ENCODE data around the gene PPP1R12B. TPM values are rescaled to one million over a fixed set of nuclear protein-coding genes. Genes with fewer than 3 reads are reported as not detected.

The PPP1R12B gene
- total and polyA plus RNA-seq, 4 donors: 4.0 to 31.6 (median 9.7) TPM

DNA sequence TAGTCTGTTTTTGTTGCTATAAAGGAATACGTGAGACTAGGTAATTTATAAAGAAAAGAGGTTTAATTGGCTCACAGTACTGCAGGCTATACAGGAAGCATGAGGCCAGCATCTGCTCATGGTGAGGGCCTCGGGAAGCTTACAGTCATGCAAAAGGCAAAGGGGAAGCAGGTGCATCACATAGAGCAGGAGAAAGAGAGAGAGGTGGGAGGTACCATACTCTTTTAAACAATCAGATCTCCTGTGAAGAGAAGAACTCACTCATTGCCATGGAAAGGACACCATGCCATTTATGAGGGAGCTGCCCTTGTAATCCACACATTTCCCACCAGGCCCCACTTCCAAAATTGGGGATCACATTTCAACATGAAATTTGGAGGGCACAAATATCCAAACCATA lies 12.7 kb downstream of the PPP1R12B start (continued):
- TF ChIP-seq, protein P1, sequence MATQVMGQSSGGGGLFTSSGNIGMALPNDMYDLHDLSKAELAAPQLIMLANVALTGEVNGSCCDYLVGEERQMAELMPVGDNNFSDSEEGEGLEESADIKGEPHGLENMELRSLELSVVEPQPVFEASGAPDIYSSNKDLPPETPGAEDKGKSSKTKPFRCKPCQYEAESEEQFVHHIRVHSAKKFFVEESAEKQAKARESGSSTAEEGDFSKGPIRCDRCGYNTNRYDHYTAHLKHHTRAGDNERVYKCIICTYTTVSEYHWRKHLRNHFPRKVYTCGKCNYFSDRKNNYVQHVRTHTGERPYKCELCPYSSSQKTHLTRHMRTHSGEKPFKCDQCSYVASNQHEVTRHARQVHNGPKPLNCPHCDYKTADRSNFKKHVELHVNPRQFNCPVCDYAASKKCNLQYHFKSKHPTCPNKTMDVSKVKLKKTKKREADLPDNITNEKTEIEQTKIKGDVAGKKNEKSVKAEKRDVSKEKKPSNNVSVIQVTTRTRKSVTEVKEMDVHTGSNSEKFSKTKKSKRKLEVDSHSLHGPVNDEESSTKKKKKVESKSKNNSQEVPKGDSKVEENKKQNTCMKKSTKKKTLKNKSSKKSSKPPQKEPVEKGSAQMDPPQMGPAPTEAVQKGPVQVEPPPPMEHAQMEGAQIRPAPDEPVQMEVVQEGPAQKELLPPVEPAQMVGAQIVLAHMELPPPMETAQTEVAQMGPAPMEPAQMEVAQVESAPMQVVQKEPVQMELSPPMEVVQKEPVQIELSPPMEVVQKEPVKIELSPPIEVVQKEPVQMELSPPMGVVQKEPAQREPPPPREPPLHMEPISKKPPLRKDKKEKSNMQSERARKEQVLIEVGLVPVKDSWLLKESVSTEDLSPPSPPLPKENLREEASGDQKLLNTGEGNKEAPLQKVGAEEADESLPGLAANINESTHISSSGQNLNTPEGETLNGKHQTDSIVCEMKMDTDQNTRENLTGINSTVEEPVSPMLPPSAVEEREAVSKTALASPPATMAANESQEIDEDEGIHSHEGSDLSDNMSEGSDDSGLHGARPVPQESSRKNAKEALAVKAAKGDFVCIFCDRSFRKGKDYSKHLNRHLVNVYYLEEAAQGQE (IDR thresholded peaks at IDR 0.05): no peak
- no peak for TF ChIP-seq GABPA (IDR thresholded peaks at IDR 0.05 in 1 of 2, conservative IDR thresholded peaks at IDR 0.05 in 1 of 2)
- no peak for TF ChIP-seq ATF3 (IDR thresholded peaks at IDR 0.05)
- no peak for TF ChIP-seq YY1 (IDR thresholded peaks at IDR 0.05)

DNA sequence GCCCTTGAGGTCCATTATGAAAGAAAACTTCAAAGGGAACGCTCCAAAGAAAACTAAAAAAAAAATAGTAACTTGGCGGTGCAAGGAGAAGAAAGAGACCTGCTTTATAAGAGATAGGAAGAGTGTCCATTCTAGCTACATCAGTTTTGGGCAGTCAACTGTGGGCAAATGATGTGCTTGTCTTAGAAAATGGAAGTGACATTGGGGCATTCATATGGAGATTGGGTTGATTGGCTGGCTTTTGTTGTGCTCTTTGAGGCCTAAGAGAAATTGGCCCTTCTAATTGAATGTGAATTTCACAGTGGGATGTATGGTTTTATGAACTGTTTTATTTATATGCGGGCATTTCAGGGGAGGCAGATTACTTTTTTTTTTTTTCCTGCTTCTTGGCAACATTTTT lies 13.2 kb downstream of the PPP1R12B start:
- H3K4me1 ChIP-seq (ENCODE audit: control insufficient read depth in 4 of 4, insufficient read depth in 4 of 4, low read length in 3 of 4): no peaks in the 10 kb centered on the region
- H3K36me3 ChIP-seq (ENCODE audit: control insufficient read depth in 4 of 4, insufficient read depth in 3 of 4, low read depth in 1 of 4, low read length in 3 of 4): no peaks in the 10 kb centered on the region
- H3K4me3 ChIP-seq (ENCODE audit: low read depth in 1 of 3, low read length in 3 of 3): no peak overlapping the region
- TF ChIP-seq NR2F2 (IDR thresholded peaks at IDR 0.05): no peak
- TF ChIP-seq, protein P2, sequence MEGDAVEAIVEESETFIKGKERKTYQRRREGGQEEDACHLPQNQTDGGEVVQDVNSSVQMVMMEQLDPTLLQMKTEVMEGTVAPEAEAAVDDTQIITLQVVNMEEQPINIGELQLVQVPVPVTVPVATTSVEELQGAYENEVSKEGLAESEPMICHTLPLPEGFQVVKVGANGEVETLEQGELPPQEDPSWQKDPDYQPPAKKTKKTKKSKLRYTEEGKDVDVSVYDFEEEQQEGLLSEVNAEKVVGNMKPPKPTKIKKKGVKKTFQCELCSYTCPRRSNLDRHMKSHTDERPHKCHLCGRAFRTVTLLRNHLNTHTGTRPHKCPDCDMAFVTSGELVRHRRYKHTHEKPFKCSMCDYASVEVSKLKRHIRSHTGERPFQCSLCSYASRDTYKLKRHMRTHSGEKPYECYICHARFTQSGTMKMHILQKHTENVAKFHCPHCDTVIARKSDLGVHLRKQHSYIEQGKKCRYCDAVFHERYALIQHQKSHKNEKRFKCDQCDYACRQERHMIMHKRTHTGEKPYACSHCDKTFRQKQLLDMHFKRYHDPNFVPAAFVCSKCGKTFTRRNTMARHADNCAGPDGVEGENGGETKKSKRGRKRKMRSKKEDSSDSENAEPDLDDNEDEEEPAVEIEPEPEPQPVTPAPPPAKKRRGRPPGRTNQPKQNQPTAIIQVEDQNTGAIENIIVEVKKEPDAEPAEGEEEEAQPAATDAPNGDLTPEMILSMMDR (IDR thresholded peaks at IDR 0.05; ENCODE audit: low read depth, low read length, missing input control): no peak
- TF ChIP-seq TAF1 (conservative IDR thresholded peaks at IDR 0.05): no peak
- no peak for TF ChIP-seq GABPA (IDR thresholded peaks at IDR 0.05 in 1 of 2, conservative IDR thresholded peaks at IDR 0.05 in 1 of 2)
- TF ChIP-seq HNF4G (IDR thresholded peaks at IDR 0.05): no peak
- TF ChIP-seq, protein P1 (IDR thresholded peaks at IDR 0.05): no peak
- TF ChIP-seq RAD21 (IDR thresholded peaks at IDR 0.05): no peak
- no peak for TF ChIP-seq ATF3 (IDR thresholded peaks at IDR 0.05)
- TF ChIP-seq, protein P3, sequence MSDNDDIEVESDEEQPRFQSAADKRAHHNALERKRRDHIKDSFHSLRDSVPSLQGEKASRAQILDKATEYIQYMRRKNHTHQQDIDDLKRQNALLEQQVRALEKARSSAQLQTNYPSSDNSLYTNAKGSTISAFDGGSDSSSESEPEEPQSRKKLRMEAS (IDR thresholded peaks at IDR 0.05): no peak
- TF ChIP-seq FOXA2 (IDR thresholded peaks at IDR 0.05): no peak
- TF ChIP-seq JUND (IDR thresholded peaks at IDR 0.05): no peak
- no peak for TF ChIP-seq EGR1 (IDR thresholded peaks at IDR 0.05; ENCODE audit: low read depth in 2 of 2)
- no peak for TF ChIP-seq FOXA1 (IDR thresholded peaks at IDR 0.05)
- no peak for TF ChIP-seq SP1 (IDR thresholded peaks at IDR 0.05)
- no peak overlapping the region for H3K27ac ChIP-seq (ENCODE audit: low read depth in 1 of 2, low read length in 2 of 2)
- no peak overlapping the region for H3K9ac ChIP-seq (ENCODE audit: low read depth in 1 of 2, low read length in 2 of 2)
- WGBS: 97% methylated on average over 3 of the region's 3 CpGs
- no peaks in the 10 kb centered on the region for H3K9me3 ChIP-seq (ENCODE audit: control insufficient read depth in 4 of 4, low read length in 3 of 4)
- no peak for DNase-seq (ENCODE audit: low spot score)
- H3K27me3 ChIP-seq (ENCODE audit: control insufficient read depth in 4 of 4, insufficient read depth in 4 of 4, low read length in 3 of 4): no peaks in the 10 kb centered on the region

Data from liver (tissue), 9 donors.